ENCODE measurements around the gene EPS8.
A peak's percentile ranks its signal among the peaks of the same experiment; 100 is the strongest.
"Not testable (repeated sequence)": the region's sequence is repeated elsewhere in the genome, so short reads cannot be mapped to it uniquely, and the experiment has no call there.

Gene EPS8

DNA sequence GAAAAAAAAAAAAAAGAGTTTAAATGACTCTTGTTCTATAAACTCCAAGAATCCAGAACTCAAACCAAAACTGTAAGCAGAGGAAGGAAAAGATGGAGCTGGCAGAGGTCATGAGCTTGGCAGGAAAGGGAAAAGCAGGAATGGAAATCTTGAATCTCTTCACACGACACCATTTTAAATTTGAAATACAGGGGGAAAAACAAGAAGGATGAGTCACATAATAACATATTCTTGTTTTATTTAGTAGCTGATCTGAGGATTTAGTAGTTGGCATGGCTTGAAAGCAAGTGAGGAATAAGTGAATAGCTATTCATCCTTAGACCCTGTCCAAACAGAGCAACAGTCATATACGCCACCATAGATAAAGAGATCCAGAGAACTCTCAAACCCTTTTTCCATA lies 35.0 kb downstream of the EPS8 start:
- DNase-seq, result peak; percentile 69

DNA sequence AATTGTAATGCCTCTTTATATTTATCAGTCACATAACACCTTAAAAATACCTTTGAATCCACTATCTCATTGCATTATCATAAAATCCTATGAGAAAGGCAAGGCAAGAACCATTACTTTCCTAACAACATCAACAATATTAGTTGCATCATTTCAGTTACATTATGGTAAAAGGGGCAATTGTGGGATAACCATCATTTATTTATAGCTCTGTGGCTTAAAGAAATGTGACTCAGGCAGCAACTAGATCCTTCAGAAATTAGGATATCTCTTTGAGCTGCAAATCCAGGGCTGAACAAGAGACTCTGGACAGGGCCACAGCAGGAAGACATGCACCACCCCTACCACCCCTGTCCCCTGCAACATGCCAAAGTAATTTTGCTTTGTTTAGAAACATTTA lies 36.4 kb downstream of the EPS8 start:
- peak; percentile 71 for DNase-seq

DNA sequence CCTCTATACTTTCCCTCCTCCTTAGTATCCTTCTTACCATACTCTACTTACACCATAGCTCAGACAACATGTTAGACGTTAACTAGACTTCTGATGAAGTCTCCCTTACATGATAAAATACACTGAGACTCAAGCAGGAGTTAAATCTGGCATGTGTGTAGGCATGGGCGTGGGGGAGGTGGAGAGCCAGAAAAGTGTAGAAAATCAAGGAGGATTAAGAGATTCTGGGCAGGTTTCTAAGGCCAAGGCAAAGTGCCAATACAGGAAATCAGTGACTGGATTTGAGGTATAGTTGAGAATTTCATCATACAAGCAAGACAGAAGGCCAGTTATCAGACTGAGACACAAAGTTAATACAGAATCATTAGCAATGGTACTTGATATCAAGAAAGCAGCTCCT lies 37.4 kb downstream of the EPS8 start:
- no peak for DNase-seq

DNA sequence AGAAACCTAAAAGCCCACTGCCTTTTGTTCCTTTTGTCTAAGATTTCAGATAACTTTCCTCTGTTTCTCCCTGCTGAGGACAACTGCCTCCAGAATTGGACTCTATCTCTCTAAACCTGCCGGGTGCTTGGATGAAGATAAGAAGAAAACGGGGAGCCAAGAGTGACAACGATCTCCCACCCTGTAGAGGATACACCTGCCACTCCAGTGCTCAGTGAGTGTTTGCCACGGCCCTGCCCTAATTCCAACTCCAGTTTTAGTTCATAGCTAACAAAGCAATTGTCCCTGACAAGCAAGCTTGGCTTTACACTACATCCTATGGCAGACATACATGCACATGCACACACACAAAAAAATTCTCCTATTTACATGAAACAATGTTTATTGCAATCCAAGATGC lies 39.3 kb downstream of the EPS8 start:
- no peak for DNase-seq

DNA sequence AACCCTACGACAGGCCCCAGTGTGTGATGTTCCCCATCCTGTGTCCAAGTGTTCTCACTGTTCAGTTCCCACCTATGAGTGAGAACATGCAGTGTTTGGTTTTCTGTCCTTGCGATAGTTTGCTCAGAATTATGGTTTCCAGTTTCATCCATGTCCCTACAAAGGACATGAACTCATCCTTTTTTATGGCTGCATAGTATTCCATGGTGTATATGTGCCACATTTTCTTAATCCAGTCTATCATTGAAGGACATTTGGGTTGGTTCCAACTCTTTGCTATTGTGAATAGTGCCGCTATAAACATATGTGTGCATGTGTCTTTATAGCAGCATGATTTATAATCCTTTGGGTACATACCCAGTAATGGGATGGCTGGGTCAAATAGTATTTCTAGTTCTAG lies 47.3 kb downstream of the EPS8 start:
- DNase-seq, result not testable (repeated sequence)

DNA sequence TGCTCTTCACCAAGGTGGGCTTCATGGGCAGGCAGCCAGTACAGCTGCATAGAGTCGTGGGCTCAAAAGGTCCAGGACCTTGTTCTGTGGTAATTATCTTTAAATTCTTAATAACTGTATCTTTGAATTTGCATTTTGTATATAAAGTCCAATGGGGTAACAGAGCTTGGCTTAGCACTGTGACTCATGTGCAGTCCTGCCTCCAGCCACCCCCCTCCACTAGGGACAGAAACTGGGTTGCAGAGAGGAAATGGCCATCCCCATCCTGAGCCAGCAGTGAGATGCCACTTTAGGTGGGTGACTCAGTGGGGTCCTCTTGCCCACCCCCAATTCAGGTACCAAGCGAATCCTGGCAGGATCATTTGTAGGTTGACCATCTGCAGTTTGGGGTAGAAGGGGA lies 48.1 kb downstream of the EPS8 start:
- no peak for DNase-seq

DNA sequence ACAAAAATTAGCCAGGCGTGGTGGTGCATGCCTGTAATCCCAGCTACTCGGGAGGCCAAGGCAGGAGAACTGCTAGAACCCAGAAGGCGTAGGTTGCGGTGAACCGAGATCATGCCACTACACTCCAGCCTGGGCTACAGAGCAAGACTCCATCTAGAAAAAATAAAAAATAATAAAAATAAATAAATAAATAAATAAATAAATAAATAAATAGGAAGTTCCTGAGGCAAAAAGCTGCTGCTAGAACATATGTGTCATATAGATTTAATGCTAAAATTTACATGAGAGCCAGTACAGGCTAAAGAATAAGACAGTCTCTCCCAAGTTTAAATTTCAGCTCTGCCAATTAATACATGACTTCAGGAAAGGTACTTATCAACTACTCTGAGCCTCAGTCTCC lies 48.8 kb downstream of the EPS8 start:
- not testable (repeated sequence) for DNase-seq

DNA sequence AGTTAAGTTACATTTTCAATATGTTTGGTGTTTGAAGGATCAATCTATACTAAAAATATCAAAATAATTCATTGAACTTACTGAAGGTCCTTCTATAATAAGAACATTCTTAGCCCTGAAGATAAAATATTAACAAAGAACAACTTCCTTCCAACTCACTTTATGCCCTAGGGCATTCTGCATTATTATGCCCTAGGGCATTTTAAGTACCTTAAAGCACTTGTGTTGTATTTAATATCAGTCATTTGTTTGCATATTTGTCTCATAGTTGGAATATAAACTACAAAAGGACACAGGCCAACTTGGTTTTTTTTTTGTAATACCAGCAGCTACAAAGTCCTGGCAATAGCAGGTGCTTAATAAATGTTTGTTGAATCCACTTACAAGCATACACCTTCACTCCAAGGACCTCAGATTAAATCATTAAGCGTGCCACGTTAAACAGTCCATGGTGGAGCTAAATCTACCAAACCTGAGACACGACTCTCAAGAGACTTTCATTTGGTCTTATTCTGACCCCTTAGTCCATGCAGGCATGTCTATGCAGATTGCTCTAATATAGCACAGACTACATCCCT lies 50.7 kb downstream of the EPS8 start:
- no peak for DNase-seq

DNA sequence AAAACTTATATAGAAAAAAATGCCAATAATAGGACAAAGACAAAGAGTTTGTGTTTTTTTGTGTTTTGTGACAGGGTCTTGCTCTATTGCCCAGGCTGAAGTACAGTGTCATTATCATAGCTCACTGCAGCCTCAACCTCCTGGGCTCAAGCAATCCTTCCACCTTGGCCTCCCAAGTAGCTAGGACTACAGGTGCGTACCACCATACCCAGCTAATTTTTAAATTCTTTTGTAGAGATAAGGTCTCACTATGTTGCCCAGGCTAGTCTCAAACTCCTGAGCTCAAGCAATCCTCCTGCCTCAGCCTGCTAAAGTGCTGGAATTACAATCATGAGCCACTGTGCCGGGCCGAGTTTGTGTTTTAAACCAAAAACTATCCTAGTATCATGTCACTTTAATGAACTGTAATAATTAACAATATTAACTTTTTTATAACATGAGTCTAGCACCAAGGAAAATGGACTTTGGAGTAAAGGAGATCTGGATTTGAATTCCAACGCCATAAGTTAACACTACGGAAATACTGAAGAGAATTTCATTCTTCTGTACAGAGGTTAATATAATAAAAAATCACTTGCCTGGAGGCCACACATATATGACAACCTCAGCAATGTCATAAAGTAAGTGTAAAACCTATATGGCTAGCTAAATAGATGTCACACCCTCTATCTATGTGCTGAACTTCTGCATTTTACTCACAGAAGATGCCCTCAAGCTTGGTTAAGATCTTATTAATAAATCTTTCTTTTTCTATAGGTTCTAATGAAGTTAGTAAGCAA lies 53.2 kb downstream of the EPS8 start:
- no peak for DNase-seq

DNA sequence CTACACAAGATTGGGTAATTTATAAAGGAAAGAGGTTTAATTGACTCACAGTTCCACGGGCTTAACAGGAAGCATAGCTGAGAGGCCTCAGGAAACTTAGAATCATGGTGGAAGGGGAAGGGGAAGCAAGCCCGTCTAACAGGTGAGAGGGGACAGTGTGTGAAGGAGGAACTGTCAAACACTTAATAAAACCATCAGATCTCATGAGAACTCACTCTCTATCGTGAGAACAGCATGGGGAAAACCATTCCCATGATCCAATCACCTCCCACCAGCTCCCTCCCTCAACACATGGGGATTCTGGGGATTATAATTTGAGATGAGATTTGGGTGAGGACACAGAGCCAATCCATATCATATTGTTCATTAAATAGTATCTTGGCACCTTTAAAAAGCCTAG lies 56.1 kb downstream of the EPS8 start:
- no peak for DNase-seq

DNA sequence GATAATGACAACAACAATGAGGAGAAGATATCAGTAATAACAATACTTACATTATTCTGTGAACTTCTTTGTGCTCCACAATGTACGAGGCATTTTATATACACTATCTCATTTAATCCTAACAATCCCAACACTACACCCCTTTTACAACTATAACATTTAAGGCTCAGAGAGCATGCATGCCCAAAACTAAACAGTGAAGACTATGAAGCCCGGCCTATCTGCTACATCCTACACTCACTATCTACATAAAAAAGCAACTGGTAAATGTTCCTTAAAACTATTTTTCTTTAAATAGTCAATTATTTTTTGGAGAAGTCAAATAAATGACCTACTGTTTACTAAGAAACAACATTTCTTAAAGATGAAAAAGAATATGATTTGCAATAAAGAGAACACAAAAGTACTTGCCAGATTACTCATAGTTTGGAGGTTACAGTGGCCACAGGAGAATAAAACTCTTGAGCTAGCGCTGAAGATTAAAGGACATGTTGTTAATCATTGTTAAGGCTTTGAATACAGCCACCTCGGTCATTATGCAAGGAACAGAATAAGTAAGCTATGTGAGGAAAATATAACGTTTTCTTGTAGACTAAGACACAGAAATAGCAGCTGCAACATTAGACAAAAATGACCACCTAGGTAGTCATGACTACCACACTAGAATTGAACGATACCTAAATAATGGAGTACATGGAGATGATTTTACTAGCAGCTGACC lies 56.7 kb downstream of the EPS8 start:
- DNase-seq, result peak; percentile 31

DNA sequence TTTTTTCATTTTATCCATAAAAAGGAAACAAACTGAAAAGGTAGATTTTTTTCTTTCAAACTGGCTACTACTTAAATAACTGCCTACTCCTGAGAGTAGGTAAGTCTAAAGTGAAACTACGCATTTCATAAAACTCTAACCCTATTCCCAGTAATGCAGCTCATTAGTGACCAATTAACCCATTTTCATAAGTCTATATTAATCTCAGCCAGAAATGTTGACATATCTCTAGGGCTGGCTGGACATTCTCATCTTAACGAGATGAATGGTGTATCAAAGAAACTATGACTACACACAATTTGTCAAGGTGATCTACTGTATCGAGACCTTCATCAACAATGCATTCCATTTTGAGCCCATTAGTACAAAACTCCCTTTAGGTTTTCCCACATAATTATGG lies 57.2 kb downstream of the EPS8 start:
- DNase-seq, result no peak

DNA sequence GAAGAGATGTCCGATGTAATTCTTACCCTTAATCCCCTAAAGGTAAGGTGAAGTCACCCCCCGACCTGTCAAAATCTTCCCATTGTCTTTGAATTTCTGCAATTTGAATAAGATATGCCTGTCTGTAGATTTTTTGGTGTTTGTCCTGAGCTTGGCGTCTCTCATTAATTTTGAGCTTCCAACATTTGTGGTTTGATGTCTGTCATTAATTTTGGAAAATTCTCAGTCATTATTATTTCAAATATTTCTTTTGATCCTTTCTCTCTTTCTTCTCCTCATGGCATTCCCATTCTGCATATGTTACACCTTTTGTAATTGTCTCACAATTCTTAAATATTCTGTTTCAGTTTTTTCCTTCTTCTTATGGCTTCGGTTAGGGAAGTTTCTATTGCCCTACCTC lies 60.1 kb downstream of the EPS8 start:
- DNase-seq, result no peak

DNA sequence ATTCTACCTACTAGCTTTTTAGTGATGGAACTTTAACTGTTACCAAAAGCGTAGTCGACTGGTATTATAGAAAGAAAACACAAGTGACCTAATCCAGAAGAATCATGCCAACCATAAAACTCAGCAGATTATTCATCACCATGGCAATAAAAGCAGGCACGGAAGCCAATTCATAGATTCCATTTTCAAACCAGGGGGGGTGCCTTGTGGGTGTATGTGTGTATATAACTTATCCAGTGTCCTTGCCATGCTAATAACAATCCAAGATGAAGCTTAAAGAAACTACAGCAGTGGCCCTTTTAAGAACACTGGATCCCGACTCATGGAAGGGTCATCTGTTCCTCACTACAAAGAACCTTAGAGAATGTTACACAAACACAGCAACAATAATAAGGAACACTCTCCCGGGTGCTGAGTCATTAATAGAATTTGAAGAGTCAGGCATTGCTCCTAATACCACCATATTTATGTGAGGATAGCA lies 61.0 kb downstream of the EPS8 start:
- DNase-seq, result peak; percentile 89

DNA sequence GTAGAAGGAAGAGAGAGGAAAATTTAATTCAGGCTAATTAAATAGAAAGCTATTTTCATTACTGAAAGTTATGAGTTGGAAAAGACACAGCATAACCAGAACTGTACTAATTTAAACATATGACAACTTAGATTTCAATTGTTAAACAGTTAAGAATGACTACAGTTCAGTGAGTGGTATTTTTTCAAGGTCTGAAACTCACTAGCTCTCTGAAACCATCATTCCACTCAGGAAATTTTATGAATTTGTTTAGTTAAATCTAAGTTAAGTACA lies 62.4 kb downstream of the EPS8 start:
- no peak for DNase-seq

DNA sequence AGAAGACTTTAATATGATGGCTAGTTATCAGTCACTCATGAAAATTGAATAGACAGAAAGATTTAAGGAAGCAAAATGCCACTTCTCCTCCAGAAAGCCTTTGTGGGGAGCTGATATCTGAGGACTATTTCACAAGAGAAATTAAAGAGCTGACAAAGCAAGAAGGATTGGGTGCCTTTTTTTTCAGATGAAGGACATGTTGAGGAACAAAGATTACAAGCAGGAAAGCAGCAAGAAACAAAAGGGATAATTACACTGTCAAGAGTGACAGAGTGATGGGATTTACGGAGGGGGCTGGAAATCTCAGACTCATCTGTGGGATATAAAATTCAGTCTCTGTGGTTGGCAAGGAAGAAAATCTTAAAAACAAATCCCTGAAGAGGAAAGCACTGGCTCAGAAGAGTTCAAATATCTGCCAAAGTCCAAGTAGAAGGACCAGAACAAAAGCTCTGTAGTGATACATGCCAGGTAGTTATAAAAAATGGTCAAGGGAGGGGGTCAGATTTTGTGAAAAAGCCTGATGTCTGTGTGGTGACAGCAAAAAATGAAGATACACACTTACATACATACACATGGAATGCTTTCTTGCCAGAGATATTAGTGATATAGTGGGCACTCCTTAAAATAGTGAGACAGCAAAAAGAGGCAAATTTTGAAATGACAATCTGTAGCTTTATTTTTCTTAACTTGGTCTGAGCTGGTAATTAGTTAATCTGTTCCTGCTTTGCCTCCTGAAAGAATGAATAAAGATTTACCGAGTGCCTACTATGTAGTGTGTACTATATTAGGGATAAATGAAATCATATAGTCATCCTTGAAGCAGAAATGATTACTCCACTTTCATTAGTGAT lies 62.9 kb downstream of the EPS8 start:
- peak; percentile 68 for DNase-seq

DNA sequence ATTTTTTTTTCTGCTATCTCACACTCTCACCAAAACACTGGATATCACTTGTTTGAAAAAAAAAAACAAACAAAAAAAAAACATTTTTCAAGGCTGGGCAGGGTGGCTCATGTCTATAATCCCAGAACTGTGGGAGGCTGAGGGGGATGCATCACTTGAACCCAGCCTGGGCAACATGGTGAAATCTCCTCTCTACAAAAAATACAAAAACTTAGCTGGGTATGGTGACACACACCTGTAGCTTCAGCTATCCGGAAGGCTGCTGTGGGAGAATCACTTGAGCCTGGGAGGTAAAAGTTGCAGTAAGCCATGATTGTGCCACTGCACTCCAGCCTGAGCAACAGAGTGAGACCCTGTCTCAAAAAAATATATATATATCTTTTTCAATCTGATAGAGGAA lies 66.2 kb downstream of the EPS8 start:
- no peak for DNase-seq

DNA sequence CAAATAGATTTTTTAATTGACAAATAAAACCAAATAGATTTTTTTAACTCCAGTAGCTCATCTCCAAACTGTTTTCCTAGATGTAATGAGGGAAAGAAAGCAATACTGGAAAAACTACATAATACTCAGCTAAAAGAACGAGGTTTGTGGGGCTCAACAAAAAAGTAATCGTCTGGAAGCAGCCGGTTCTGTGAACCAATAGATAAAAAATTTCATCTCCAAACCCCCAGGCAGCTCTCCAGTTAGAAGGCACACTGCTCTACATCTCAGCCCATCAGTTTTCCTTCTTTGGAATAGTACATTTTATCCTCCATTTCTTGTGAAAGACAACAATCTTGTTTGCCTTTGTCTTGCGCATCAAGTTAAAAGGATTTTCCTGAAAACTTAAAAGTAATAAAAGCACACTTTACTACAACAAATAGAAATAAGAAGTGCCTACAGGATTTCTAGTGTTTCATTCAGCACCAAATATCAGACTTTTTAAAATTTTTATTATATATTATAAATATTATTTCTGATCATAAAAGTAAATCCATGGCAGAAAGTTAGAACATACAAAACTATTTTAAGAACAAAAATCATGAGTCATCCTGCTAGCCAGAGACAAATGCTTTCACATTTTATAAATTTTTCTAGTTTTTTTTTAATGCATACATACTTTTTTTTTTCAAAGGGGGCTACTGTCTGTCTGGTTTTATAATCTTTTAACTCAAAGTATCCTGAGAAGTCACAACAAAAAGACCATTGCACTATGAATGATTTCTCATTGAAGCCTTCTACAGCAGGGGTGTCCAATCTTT lies 67.7 kb downstream of the EPS8 start:
- peak; percentile 77 for DNase-seq

DNA sequence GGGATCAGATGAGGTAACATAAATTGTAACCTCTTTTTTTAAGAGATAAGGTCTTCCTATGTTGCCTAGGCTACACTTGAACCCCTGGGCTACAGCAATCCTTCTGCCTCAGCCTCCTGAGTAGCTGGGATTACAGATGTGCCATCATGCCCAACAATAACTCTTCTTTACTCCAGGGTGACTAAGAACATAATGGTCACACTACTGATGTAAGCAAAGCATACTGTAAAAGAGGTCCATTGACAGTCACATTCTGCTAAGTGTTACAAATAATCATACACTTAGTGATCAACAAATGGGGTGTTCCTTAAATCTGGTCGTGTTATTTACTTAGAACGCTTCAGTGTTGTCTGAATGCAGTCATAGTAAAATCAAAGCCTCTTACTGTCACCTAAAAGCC lies 68.9 kb downstream of the EPS8 start:
- peak; percentile 38 for DNase-seq

DNA sequence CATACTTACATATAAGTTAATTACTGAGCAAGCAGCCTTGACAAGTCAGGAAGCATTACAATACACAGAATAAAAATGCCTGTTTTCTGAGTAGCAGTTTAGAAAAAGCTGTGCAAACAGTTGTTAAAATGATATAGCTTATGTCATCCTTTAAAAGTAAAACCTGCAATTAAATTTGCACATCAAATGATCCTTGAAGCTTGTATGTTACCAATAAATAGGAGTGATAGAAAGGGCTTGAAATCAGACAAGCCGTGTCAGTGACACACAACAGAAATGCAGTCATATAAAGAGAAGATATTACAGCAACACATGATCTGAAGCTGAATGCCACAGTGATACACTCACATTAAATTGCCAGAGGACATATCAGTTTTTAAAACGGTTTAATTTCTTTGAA lies 70.0 kb downstream of the EPS8 start:
- DNase-seq, result peak; percentile 42

DNA sequence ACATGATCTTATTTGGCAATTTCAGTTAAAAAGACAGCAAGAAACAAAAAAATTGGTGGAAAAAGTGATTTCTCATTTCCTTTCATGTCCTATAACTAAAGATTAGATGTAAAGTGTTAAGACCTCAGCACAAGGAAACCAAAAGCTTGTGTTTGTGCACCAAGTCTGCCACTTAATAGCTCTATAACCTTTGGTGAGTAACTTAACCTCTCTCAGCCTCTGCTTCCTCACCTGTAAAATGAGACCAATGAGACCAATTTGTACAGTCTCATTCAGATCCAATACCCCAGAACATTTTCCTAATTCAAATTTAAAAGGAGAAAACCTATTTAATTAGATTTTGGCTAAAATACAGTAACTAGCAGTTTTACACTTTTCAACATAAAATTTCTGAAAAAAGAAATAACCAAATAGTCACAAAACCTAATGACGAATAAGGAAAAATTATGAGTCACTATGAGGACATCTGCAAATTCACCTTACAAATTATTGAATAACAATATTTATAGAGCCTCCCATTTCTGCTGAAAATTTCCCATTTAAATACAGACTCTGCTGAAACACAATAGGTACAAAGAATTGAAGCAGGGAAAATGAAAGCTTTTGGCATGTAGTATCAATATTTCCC lies 71.1 kb downstream of the EPS8 start:
- DNase-seq, result no peak

DNA sequence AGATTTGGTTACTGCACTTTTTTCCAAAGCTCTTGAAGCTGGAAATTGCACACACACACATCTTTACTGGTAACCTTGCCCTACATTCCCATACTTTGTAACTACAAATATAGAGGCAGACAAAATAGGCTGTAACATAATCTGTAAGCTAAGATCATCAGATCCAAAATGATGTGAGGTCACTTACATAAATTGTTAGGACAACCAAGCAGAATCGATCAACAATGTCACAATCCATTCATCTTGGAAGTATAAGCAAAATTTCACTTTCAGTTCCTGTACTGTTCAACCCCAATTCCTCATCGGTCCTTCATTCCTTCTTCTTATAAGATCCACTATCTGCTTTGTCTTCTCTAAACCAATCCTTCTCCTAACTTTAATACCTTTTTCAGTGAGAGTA lies 72.6 kb downstream of the EPS8 start:
- no peak for DNase-seq
